ENCODE results near the gene SERINC2. TPM values are rescaled to one million over a fixed set of nuclear protein-coding genes. Genes with fewer than 3 reads are reported as not detected.

SERINC2 gene
- total and polyA plus RNA-seq, 2 of the 4 experiments (the other 2 are of a cell fraction), result 2.0 to 59.5 TPM

DNA sequence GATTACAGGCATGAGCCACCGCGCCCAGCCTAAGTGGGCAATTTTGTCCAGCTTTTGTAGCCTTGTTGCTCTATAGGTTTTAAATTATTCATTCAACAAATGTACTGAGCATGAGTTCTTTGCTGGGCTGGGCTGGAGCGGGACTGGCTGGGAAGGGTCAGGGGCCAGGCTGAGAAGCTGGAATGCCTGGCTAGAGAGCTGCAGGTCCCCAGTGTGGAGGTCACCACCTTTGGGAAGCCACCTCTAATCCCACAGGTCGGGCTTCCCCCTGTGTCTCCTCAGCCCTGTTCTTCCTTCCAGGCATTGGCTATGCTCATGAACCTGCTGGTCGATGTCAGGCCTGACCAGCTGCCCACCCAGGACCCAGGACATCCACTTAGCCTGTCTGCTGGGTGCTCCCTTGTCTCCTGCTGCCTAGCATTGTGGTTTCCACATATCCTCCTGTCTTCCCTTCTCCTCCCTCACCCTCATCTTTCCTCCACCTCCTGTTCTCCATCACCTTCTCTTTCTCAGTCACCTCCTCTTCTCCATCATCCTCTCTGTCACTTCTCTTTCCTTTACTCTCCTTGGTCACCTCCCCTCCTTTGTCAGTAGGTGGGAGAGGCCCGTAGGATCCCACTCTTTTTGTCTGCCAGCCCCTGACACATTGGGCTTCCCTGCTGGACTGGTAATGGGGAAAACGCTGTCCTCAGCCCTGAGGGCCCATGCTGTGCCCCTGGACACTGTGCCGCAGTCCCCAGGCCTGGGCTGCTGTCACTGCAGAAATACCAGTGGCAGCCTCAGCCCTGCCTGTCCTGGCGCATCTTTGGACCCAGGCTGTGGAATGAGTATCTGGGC is 23.8 kb downstream of the SERINC2 start:
- H3K79me1 ChIP-seq (ENCODE audit: low read depth in 1 of 2, low read length in 2 of 2), result peaks cover 0 to 1% of the 10 kb centered on the region in 2 experiments; a peak in 1 of 4 replicates
- no peak overlapping the region for H2BK15ac ChIP-seq (ENCODE audit: low read depth, low read length)
- no peak for DNase-seq
- TF ChIP-seq MXI1 (IDR thresholded peaks at IDR 0.05; ENCODE audit: borderline replicate concordance, low read depth, low read length) (no peak), BHLHE40 (IDR thresholded peaks at IDR 0.05; ENCODE audit: low read depth, low read length) (no peak), NFE2L2 (IDR thresholded peaks at IDR 0.05; ENCODE audit: low read depth, low read length) (no peak), RCOR1 (IDR thresholded peaks at IDR 0.05; ENCODE audit: insufficient replicate concordance, low read length) (no peak), MAZ (IDR thresholded peaks at IDR 0.05; ENCODE audit: borderline replicate concordance, low read depth, low read length) (no peak), FOS (IDR thresholded peaks at IDR 0.05; ENCODE audit: low read depth, low read length) (no peak), RAD21 (IDR thresholded peaks at IDR 0.05; ENCODE audit: low read length) (no peak), CHD1 (IDR thresholded peaks at IDR 0.05; ENCODE audit: low read depth, low read length) (no peak), POLR2A (IDR thresholded peaks at IDR 0.05; ENCODE audit: low read depth, low read length) (no peak), MAFK (IDR thresholded peaks at IDR 0.05; ENCODE audit: low read depth, low read length) (no peak), SMC3 (IDR thresholded peaks at IDR 0.05; ENCODE audit: low read depth, low read length) (no peak), RFX5 (IDR thresholded peaks at IDR 0.05; ENCODE audit: low read depth, low read length) (no peak)
- TF ChIP-seq, protein P1, sequence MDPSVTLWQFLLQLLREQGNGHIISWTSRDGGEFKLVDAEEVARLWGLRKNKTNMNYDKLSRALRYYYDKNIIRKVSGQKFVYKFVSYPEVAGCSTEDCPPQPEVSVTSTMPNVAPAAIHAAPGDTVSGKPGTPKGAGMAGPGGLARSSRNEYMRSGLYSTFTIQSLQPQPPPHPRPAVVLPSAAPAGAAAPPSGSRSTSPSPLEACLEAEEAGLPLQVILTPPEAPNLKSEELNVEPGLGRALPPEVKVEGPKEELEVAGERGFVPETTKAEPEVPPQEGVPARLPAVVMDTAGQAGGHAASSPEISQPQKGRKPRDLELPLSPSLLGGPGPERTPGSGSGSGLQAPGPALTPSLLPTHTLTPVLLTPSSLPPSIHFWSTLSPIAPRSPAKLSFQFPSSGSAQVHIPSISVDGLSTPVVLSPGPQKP (IDR thresholded peaks at IDR 0.05; ENCODE audit: borderline replicate concordance, low read depth, low read length), result no peak
- TF ChIP-seq, protein P2, sequence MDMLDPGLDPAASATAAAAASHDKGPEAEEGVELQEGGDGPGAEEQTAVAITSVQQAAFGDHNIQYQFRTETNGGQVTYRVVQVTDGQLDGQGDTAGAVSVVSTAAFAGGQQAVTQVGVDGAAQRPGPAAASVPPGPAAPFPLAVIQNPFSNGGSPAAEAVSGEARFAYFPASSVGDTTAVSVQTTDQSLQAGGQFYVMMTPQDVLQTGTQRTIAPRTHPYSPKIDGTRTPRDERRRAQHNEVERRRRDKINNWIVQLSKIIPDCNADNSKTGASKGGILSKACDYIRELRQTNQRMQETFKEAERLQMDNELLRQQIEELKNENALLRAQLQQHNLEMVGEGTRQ (IDR thresholded peaks at IDR 0.05; ENCODE audit: low read depth, low read length), result no peak
- TF ChIP-seq, protein P3, sequence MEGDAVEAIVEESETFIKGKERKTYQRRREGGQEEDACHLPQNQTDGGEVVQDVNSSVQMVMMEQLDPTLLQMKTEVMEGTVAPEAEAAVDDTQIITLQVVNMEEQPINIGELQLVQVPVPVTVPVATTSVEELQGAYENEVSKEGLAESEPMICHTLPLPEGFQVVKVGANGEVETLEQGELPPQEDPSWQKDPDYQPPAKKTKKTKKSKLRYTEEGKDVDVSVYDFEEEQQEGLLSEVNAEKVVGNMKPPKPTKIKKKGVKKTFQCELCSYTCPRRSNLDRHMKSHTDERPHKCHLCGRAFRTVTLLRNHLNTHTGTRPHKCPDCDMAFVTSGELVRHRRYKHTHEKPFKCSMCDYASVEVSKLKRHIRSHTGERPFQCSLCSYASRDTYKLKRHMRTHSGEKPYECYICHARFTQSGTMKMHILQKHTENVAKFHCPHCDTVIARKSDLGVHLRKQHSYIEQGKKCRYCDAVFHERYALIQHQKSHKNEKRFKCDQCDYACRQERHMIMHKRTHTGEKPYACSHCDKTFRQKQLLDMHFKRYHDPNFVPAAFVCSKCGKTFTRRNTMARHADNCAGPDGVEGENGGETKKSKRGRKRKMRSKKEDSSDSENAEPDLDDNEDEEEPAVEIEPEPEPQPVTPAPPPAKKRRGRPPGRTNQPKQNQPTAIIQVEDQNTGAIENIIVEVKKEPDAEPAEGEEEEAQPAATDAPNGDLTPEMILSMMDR (conservative IDR thresholded peaks at IDR 0.05; ENCODE audit: low read depth, low read length), result no peak

More for the DNA sequence above, 23.8 kb downstream of the SERINC2 start:
- ChIA-PET CTCF (no interaction called here), POLR2A (ENCODE audit: unreplicated experiment) (no interaction called here)
- Histone ChIP-seq H4K5ac (ENCODE audit: low read depth, low read length) (no peak overlapping the region), H3K4ac (ENCODE audit: low read depth, low read length) (no peak overlapping the region), H3K9me1 (ENCODE audit: insufficient read depth, low read length) (peaks cover 5% of the 10 kb centered on the region), H3K36me3 (ENCODE audit: control insufficient read depth, insufficient read depth, low read length) (peaks cover 8% of the 10 kb centered on the region; the same call in 1 of the 2 replicates), H3K9ac (ENCODE audit: low read depth, low read length) (no peak overlapping the region), H4K8ac (ENCODE audit: low read depth in 2 of 2, low read length in 2 of 2) (no peak overlapping the region), H2BK5ac (ENCODE audit: low read depth, low read length, poor library complexity, severe bottlenecking) (no peak overlapping the region), H4K20me1 (ENCODE audit: insufficient read depth, low read length) (peaks cover 18% of the 10 kb centered on the region), H2AK5ac (ENCODE audit: low read depth, low read length) (no peak overlapping the region), H3K27ac (ENCODE audit: insufficient read depth, low read length) (no peak overlapping the region), H2BK20ac (ENCODE audit: low read depth, low read length) (no peak overlapping the region), H3K56ac (ENCODE audit: extremely low read depth, insufficient read depth, low read length) (no peak overlapping the region), H2AFZ (replicated peaks; ENCODE audit: low read length, poor library complexity) (no peak overlapping the region), H3K18ac (ENCODE audit: low read depth, low read length) (no peak overlapping the region), H3K4me1 (ENCODE audit: control insufficient read depth, insufficient read depth, low read length) (no peaks in the 10 kb centered on the region), H3K9me3 (ENCODE audit: control insufficient read depth, insufficient read depth, low read length) (no peaks in the 10 kb centered on the region), H3K23ac (ENCODE audit: low read depth, low read length) (no peak overlapping the region), H3K27me3 (ENCODE audit: control insufficient read depth, insufficient read depth, low read length) (peaks cover 3% of the 10 kb centered on the region; the same call in 1 of the 2 replicates), H2AK9ac (replicated peaks; ENCODE audit: low read depth, low read length, poor library complexity) (peak overlapping the region; percentile 24), H2BK120ac (ENCODE audit: low read depth, low read length) (no peak overlapping the region), H3K4me2 (ENCODE audit: low read depth, low read length) (no peak overlapping the region), H4K91ac (ENCODE audit: insufficient read depth, low read depth, low read length) (no peak overlapping the region), H3K14ac (replicated peaks; ENCODE audit: low read depth, low read length) (no peak overlapping the region), H3K4me3 (ENCODE audit: insufficient read depth, low read depth, low read length) (no peak overlapping the region)
- in situ Hi-C loops (cut with MboI; ENCODE audit: low sequenced_read_pairs) (no loop called here), dilution Hi-C loops (cut with HindIII; ENCODE audit: low sequenced_read_pairs, unreplicated experiment) (no loop called here), intact Hi-C loops (cut with micrococcal nuclease) (loop anchor here (10.0 kb wide), 1 partner anchor 358 kb away; no protein-coding TSS in a partner anchor)
- BruUV-seq (replicated peaks), result no TSS peak
- 87% methylated on average over 3 of the region's 9 CpGs; no CpG with 5 or more reads in 1 of the 2 experiments for WGBS, 2 experiments (ENCODE audit: extremely low coverage in 2 of 2, insufficient read length in 1 of 2)
- ATAC-seq (ENCODE audit: low read depth), result no peak

Data from IMR-90 (cell line).